GM18870 (cell line): ENCODE measurements around the gene TARBP1.
"Not testable (repeated sequence)": the region's sequence is repeated elsewhere in the genome, so short reads cannot be mapped to it uniquely, and the experiment has no call there.

Experiments
- ATAC-seq: cut with Tn5 transposase; IDR thresholded peaks from one replicate; pipeline ENCODE4 v1.9.1; 2021; ENCODE audit warnings: moderate library complexity; ENCODE audit not compliant: unreplicated experiment

TARBP1 gene

DNA sequence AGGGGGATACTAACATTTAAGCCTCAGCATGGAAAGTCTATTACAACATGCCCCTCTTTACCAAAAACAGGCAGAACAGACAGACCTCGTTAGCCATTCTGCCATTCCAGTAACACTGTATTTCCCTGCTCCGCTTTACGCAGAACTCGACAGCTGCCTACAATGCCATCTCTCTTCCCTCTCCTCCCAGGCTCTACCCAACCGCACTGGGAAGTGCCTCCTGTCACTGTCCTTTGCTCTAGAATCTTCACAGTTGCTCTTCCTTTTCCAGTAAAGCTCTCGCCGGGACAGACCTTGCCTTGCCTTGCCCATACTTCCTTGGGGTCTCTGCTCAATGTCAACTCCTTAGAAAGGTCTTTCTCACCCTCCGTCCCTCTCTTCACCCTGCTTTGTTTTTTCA is 82.9 kb downstream of the TARBP1 start:
- no peak for ATAC-seq

DNA sequence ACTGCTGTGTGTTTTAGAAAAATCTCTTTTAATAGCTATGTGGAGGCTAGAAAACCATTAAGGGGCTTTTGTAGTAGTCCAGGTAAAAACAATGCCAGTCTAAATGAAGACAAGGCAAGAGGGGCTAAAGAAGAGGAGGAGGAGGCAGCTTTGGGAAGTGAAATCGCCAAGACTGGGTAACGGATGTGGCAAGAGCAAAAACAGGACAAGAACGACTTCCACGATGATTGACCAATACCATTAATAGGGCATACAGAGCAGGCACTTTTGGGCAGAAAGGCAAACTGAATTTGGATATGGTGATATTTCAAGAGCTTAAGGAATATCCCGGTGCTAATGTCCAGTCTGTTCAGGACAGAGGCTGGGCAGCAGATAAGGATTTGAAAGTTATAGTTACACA is 83.7 kb downstream of the TARBP1 start:
- no peak for ATAC-seq

DNA sequence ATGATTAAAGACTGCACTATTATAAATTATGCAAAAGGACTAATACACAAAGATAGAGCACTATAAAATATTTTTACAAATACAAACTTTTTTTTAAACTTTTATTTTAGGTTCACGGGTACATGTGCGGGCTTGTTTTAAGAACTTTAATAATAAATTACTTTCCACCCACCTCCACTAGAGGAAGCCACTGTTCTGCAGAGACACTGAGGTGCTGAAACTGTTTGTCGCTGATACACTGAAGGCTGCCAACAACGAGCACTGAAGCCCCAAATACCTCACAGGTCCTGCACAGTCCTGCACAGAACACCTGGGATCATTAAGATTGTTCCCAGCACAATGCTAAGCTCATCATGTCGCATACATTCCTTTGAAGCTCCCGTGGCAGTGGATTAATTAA is 85.8 kb downstream of the TARBP1 start:
- ATAC-seq: no peak

DNA sequence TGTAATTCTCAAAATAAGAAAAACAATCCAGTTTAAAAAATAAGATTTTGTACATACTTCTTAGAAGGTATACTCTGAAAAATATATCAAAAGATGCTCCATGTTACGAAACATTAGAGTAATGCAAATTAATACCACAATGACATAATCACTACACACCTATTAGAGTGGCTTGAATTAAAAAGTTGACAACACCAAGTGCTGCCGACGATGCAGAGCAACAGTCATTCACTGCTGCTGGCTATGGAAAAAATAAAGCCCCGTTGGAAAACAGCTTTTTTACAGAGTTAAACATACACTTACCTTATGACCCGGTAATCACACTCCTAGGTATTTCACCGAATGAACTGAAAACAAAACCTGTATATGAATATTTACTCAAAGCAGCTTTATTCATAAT is 90.9 kb downstream of the TARBP1 start:
- ATAC-seq: no peak

DNA sequence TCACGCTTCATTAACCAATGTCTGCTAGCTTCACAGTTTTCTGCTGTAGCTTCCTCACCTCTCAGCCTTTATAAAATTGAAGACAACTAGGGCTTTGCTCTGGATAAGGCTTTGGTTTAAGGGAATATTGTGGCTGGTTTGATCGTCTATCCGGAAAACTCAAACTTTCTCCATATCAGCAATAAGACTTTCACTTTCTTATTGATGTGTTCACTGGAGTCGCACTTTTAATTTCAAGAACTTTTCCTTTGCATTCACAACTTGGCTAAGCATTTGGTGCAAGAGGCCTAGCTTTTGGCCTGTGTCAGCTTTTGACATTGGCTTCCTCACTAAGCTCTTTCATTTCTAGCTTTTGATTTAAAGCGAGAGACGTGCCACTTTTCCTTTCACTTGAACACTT is 92.9 kb downstream of the TARBP1 start:
- no peak for ATAC-seq

DNA sequence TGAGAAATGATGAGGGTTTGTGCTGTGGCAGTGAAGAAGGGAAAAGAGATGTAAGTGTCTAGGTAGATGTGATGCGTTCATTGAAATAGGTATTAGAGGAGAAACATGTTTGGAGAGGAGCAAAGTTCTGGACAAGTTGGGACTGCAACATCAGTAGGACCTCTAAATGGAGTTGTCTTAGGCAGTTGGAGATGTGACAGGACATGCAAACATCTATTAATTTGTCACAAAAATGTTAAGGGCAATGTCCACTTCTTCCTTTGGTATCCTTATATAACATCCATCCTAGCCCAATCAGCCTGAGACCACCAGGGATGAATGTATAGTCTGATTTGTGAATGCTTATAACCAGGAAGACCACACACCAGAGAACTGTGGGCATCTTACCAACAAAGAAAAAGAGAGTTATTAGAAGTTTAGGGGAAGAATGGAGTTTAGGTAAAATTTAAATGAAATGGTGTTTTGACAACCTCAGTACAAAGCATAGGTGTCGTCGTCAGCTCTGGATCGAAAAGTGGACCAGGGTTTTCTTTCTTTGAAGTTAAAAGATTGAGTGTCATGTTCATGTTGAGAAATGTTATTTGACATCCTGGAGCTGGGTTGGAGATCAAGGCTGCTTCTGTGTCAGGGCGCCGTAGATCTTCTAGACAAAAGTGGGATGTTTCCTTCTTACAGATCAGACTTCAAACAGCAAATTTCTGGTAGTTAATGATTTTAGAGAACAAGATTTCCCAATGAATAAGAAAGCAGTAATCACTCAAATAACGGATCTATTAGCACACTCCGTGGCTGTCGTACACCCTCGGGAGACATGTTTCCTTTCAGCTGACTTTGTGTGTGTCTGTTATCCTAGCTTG is 97.1 kb downstream of the TARBP1 start:
- ATAC-seq: no peak

DNA sequence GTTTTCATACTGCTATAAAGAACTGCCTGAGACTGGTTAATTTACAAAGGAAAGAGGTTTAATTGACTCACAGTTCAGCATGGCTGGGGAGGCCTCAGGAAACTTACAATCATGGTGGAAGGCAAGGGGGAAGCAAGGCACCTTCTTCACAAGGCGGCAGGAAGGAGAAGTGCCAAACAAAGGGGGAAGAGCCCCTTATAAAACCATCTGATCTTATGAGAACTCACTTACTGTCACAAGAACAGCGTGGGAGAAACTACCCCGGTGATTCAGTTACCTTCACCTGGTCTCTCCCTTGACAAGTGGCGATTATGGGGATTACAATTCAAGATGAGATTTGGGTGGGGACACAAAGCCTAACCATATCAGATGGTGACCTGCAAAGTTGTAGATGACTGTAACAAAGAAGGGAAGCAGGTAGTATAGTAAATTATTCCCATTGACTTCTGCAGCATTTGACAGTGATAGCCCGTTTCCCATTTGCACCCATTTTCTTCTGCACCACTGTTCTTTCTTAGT is 99.3 kb downstream of the TARBP1 start:
- ATAC-seq: not testable (repeated sequence)

DNA sequence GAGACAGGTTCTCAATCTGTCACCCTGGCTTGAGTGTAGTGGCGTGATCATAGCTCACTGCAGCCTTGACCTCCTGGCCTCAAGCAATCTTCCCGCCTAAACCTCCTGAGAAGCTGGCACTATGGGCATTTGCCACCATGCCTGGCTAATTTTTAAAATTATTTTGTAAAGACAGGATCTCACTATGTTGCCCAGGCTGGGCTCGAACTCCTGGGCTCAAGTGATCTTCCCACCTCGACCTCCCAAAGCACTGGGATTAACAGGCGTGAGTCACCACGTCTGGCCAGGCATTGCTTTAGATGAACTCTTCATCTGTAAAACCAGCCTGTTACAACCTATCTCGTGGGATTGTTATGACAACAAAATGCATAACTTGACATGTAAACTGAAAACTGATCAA is 103.3 kb downstream of the TARBP1 start:
- no peak for ATAC-seq

DNA sequence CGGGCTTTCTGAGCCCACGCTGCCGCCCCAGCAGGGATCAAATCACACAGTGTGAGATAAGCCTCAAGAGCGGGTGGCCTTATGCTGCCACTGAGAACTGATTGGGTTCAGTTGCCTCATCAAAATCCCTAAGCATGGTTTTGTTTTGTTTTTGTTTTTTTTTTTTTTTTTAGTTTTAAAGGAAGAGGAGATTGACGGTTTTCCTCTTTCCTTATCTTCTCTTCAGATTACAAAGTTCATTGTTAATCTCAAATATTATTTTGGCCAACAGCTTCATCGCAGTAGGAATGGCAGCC is 105.1 kb downstream of the TARBP1 start:
- ATAC-seq: peak; percentile 6

DNA sequence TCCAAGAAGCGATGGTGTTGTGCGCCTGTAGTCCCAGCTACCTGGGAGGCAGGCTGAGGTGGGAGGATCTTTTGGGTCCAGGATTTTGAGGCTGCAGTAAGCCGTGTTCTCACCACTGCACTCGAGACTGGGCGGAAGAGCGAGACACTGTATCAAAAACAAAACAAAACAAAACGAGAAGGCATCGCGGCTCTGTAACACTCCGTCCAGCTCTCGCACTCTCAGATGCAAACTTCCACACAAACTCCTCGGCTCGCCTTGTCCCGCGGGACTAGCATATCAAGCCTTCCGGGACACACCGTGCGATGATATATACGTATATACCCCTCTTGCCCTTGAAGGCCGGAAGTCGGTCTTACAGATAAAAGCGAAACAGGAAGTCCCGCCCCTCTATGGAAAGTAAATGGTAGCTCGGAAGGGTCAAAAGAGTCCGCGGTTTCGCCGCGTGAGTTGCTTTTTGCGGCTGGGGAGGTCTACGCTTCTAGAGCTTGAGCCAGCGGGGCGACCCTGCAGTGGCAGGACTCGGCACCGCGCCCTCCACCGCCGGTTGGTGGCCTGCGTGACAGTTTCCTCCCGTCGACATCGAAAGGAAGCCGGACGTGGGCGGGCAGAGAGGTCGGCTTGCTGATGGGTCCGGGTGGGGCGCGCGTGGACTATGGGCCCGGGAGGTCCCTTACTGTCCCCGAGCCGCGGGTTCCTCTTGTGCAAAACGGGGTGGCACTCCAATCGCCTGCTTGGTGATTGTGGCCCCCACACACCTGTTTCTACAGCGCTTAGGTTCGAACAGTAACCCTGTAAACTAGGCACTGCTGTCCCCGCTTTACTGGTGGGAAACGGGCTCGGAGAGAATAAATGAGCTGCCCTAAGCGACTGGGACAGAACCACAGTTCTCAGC is 105.7 kb downstream of the TARBP1 start, which contains the start of gene COA6:
TSS of gene COA6 (plus strand) at position 393 of the 895 bp plus-strand sequence. CDS start at position 404, 11 bp downstream.
- ATAC-seq: peak; percentile 94

DNA sequence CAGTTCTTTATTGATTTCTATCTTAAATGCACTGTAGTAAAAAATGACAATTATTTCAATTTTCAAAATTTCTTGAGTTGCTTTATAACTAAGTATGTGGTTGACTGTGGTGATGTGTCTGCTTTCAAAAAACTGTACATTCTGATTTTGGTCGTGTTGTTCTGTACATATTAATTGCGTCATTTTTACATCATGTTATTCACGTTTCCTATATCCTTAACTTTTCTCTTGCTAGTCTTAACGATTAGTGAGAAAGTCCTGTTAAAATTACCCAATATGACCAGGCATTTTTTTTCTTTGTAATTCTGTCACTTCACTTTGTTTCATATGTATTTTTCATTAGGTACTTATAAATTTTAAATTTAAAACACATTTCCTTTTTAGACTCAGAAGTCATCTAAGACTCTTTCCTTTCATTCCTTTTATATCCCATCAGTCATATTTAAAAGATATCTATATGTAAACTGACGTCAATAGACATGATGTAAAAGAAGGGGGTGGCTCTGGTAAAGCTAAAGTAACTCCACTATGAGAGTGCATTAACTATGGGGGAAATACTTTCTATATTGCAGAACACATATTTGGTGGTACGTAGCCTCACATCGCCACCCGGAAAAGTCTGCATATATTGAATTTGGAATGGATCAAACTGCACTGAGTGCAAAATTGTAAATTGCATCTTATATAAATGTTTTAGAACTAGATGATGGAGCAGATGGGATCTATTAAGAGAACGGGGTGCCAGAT is 106.8 kb downstream of the TARBP1 start:
- no peak for ATAC-seq

DNA sequence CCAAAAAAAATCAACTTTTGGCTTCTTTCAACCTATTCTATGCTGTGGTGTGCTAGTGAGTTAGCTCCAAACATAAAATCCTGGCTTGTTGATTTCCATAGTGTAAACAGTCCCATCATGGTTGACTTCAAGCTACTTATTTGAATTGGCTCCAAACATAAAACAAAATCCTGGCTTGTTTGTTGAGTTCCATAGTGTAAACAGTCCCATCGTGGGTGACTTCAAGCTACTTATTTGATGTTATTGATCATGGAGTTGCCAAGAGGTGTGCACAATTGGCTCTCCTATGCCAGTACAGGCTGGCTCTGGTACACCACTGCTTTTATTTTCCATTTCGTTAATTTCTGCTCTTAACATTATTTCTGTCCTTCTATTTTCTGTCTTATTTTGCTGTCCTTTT is 107.6 kb downstream of the TARBP1 start:
- no peak for ATAC-seq

DNA sequence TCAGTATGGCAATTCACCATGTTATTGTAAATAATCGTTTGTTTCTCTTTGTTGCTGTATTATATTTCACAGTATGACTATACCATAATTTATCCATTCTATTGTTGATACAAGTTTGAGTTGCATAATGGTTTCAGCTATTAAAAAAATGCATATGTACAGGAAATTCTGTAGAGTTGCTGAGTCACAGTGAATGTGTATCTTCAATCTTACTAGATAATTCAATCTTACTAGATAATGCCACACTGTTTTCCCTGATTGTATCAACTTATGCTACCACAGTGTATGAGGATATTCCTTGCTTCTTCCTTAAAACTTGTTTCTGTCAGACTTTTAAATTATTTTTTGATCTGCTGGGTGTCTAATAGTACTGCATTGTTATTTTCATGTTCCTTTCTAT is 109.2 kb downstream of the TARBP1 start:
- ATAC-seq: no peak

DNA sequence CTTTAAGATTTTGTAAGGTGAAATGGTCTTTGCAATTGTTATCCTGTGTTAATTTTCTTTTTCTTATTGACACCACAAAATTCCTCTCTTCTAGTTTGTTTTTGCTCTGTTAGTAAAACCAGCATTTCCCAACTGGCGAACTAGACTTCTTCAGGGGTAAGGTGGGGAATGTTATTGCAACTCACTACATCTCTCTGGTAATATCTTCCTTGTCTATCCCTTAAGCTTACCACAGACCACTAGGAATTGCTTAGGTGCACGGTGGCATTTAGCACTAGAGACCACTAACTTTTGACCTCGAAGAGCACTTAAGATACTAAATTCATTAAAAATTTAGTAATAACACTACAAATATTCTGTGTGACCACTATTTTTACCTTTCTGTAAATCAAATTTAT is 109.9 kb downstream of the TARBP1 start:
- no peak for ATAC-seq

DNA sequence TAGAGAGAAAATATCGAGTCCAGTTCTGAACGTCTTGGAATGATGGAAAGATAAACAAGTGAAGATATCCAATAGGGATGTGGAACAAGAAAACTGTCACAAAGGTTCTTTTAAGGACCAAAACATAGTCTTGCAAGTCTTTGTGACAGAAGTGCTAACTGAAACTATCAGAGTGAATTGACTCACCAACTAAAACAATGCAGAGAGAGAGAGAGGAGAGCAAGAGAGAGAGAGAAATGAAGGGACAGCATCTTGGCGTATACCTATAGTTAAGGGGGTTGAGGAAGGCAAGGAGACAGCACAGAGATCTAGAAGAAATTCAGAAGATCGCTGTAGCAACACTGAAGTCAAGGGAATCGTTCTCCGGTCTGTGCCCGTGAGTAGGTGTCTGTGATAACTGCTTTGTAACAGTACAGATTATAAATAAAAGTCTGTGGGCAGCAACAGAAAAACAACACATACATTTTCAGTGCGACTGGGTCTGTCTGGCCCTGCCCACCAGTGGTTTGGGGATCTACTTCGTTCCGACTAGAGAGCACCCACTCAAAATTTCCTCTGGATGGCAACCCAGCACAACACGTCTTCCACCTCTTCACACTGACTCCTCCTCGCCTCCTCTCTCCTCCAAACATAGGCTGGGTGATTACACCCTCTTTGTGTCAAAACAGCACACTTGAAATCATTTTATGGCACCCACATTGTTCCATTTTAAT is 110.5 kb downstream of the TARBP1 start:
- ATAC-seq: no peak

DNA sequence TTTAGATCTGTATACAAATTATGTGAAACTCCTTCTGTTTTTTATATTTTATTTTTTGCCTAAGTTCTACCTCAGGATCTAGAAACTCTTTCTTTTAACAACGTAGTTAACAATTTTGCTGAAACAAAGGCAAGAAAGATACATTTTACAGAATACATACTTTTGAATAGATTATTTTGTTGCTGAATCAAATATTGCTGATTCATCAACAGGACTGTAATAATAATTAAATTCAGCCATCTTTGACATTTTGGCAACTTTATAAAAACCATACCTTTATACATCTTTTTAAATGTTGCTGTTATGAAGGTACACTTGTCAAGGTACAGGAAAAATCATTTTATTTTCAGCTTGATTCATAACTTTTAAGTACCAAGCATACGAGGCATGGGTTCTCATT is 116.4 kb downstream of the TARBP1 start:
- no peak for ATAC-seq

DNA sequence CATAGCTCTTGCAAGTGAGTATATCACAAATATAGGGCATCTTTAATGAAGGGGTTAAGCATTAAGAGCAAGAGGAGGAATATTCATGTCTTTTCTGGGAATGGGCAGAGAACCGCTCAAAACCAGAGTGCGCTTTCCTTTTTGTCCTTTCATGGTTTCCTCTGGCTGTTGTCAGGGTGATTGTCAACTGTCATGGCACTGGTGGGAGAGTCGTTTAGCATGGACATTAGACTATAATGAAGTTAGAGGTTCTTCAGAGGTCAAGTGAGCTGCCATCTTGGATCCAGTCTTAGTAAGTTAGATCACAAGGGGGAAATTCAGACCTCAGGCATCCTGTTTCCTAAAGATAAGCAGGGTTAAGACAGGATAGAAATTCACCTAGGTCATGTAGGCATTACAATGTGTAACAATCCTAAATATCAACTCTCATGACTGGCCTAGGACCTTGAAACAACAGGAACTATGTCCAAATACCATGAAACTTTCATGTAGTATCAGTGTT is 117.8 kb downstream of the TARBP1 start:
- no peak for ATAC-seq

DNA sequence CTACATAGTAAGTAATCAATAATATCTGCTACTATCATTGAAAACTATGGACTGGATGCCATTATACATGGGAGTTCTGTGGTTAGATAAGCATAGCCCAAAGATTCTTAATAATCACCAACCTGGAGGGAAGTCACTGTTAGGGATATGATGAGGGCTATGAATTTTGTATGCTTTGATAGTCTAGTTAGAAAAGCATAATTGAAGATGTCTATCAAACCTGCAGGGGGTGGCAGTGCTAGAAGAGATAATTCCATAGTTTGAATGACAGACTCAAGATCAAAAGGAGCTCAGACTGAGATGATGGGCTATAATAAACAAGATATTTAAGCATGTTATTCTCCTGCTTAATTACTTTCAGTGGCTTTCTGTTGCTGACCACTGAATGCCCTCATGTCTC is 121.1 kb downstream of the TARBP1 start:
- ATAC-seq: no peak

DNA sequence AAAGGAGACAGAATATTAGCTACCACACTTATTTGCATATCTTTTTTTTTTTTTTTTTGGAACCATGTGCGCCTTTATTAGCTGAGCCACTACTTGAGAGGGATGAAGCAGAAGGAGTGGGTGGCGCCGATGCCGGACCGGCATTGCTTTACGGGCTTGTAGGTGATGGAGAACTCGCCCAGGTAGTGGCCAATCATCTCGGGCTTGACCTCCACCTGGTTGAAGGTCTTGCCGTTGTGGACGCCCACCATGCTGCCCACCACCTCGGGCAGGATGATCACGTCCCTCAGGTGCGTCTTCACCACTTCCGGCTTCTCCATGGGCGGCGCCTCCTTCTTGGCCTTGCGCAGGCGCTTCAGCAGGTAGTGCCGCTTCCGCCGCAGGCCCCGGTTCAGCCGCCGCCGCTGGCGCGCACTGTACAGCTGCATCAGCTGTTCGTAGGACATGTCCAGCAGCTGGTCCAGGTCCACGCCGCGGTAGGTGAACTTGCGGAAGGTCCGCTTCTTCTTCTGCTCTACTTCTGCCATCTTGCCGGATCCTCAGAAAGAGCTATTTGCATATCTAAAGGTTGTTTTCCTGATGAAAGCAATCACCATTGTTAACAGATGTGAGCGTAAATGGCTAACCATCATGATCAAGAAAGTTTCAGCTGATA is 122.2 kb downstream of the TARBP1 start:
- not testable (repeated sequence) for ATAC-seq
